Stimulated activated CD4-positive, alpha-beta T cell treated with anti-CD3 and anti-CD28 coated beads, Interleukin-1b, Interleukin-23, amount 100 ng/mL, for 1 hour (primary cell): ENCODE measurements around the gene XPNPEP2.

ENCODE experiments used
- DNase-seq, 2 donors: peaks; one replicate each; pipeline ENCODE4 v3.0.0-alpha.2; 2020; ENCODE audit warnings: low read depth in 2 of 2

XPNPEP2 gene

DNA sequence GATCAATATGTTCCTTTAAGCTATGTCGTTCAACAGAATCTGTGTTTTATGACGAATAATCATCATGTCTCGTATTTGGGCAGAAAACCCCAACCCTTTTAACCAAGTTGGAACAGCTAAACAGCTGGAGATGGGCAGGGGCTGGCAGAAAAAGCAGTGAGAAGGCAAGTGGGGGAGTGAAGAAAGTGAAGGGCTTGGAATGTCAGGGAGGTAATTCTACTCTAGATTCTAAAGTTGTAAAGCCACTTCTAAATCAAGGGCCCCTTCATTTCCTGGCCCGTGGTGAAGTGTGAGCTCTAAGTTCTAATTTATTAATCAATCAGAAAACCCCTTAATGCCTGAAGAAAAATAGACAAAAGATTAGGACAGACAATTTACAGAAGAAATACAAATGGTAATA, 61.4 kb downstream of the XPNPEP2 start:
- no peak for DNase-seq

DNA sequence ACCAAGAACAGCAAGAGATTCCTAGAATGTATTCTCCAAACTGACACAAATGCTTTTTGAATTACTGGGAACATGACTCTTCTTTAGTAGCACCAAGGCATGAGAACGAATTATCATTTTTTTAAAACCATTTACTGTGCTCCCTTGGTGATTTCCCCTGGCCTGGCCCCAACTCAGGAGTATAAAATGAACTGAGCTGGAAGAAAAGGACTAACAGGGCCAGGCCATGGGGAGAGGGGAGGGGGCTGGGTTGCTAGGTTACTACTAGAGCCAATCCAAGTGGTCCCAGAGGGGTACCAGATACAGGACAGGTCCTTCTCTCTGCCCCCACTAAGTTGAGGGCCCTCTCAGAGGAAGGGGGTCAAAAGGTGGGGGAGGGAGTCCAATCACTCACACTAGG, 64.1 kb downstream of the XPNPEP2 start:
- no peak for DNase-seq

GRCh38 chrX:129804806-129805205, 66.0 kb downstream of the XPNPEP2 start:
- no peak for DNase-seq

GRCh38 chrX:129808158-129808828, 69.5 kb downstream of the XPNPEP2 start:
- DNase-seq = no peak

DNA sequence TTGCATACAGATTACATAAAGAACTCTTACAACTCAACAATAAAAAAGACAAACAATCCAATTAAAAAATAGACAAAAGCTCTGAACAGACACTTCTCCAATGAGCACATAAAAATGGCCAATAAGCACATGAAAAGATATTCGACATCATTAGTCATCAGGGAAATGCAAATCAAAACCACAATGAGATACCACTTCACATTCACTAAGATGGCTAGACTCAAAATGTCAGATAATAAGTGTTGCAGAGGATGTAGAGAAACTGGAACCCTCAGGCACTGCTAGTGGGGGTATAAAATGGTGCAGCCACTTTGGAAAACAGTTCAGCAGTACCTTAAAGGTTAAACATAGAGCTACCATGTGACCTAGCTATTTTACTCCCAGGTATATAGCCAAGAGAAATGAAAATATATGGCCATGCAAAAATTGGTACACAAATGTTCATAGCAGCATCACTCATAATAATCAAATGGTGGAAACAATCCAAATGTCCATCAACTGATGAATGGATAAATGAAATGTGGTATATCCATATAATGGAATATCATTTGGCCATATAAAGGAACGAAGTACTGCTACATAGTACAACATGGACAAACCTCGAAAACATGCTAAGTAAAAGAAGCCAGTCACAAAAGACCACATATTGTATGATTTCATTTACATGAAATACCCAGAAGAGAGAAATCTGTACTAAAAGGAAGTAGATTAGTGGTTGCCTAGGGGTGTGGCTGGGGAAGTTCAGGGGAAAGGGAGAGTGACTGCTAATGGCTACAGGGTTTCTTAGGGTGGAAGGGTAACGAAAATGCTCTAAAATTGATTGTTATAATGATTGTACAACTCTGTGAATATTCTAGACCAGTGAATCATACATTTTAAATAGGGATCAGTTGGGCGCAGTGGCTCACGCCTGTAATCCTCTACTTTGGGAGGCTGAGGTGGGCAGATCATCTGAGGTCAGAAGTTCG, 70.3 kb downstream of the XPNPEP2 start:
- DNase-seq = no peak

- DNase-seq = no peak
Observed at GRCh38 chrX:129813662-129814368, 75.0 kb downstream of the XPNPEP2 start.

- no peak for DNase-seq
Observed at GRCh38 chrX:129818123-129818522, 79.3 kb downstream of the XPNPEP2 start.
